Panc1 (cell line): ENCODE data around the gene MADCAM1. TPM values are rescaled to one million over a fixed set of nuclear protein-coding genes. Genes with fewer than 3 reads are reported as not detected.

Source experiments
- ATAC-seq: fragments of 200-7000 bp; cut with Tn5 transposase; 2 replicates; pipeline ENCODE4 v1.9.1; 2020; ENCODE audit warnings: mild to moderate bottlenecking, moderate library complexity
- BruUV-seq: library from RNA; stranded (reverse); fragments of 400-500 nt; replicated peaks from 2 replicates; lab custom pipeline; 2021; lab: Mats Ljungman, UMichigan
- CTCF ChIA-PET: fragments of 300-600 bp; sonication (Branson Sonifier 250); formaldehyde crosslinking; loops from one replicate; lab custom pipeline; 2022; ENCODE audit warnings: antibody characterized with exemption; lab: Charles Lee
- POLR2A ChIA-PET: fragments of 300-600 bp; sonication (Branson Sonifier 250); formaldehyde crosslinking; loops from one replicate; lab custom pipeline; 2022; ENCODE audit warnings: antibody characterized with exemption; lab: Charles Lee
- DNase-seq: peaks from one replicate; pipeline ENCODE4 v3.0.0-alpha.2; 2010; ENCODE audit warnings: low read depth, low spot score
- H3K27ac ChIP-seq: 2 replicates; pipeline ENCODE4 v1.5.1; 2011; ENCODE audit warnings: mild to moderate bottlenecking, low read length, inconsistent platforms
- H3K27me3 ChIP-seq: fragments of 200-500 bp; sonication (Bioruptor generic); 2 replicates; pipeline ENCODE4 v1.6.0; 2014; ENCODE audit warnings: low read length, inconsistent platforms; ENCODE audit not compliant: control insufficient read depth, insufficient read depth
- H3K36me3 ChIP-seq: fragments of 200-500 bp; sonication (Bioruptor generic); 2 replicates; pipeline ENCODE4 v1.5.1; 2014; ENCODE audit warnings: inconsistent platforms, mild to moderate bottlenecking, low read length, moderate library complexity; ENCODE audit not compliant: control insufficient read depth, insufficient read depth
- H3K4me1 ChIP-seq: 2 replicates; pipeline ENCODE4 v1.5.1; 2011; ENCODE audit warnings: inconsistent platforms, mild to moderate bottlenecking, low read length, moderate library complexity; ENCODE audit not compliant: control insufficient read depth, insufficient read depth
- H3K4me3 ChIP-seq, 2 experiments: 2 replicates each; pipeline ENCODE4 v1.5.1; 2011 to 2012; ENCODE audit warnings: low read depth in 2 of 2, low read length in 2 of 2, mild to moderate bottlenecking in 2 of 2, inconsistent platforms in 1 of 2, moderate library complexity in 1 of 2
- H3K9me3 ChIP-seq: fragments of 200-500 bp; sonication (Bioruptor generic); 2 replicates; pipeline ENCODE4 v1.5.1; 2014; ENCODE audit warnings: low read depth, mild to moderate bottlenecking, inconsistent platforms, low read length, moderate library complexity; ENCODE audit not compliant: control insufficient read depth, insufficient read depth
- POLR2AphosphoS5 ChIP-seq: IDR thresholded peaks from 2 replicates; pipeline ENCODE4 v1.6.1; 2012; ENCODE audit warnings: mild to moderate bottlenecking, low read depth, low read length, moderate library complexity
- REST ChIP-seq, 2 experiments: IDR thresholded peaks; 2 replicates each; pipeline ENCODE4 v1.6.1; 2011 to 2012; ENCODE audit warnings: low read depth in 2 of 2, control low read depth in 1 of 2, low read length in 1 of 2, mild to moderate bottlenecking in 1 of 2, moderate library complexity in 1 of 2; ENCODE audit not compliant: insufficient read depth in 1 of 2
- SIN3A ChIP-seq: IDR thresholded peaks from 2 replicates; pipeline ENCODE4 v1.6.1; 2012; ENCODE audit warnings: low read depth, mild to moderate bottlenecking, low read length, moderate library complexity, borderline replicate concordance; ENCODE audit not compliant: insufficient read depth
- TCF7L2 ChIP-seq: IDR thresholded peaks from 2 replicates; pipeline ENCODE4 v1.6.1; 2011; ENCODE audit warnings: mild to moderate bottlenecking, low read depth, low read length, inconsistent platforms
- in situ Hi-C: cut with HindIII; loops from 2 replicates; pipeline ENCODE4 v1.10.0; 2016; ENCODE audit warnings: low sequenced_read_pairs, low pct_unique_long_range_greater_than_20kb
- intact Hi-C: fragments of 100-400 bp; cut with micrococcal nuclease; formaldehyde crosslinking; loops from one replicate; pipeline ENCODE4 v1.10.0; 2022; ENCODE audit not compliant: unreplicated experiment
- total RNA-seq: library from RNA; stranded (reverse); gene quantifications from one replicate; pipeline ENCODE4 v1.2.1, GENCODE V29; 2021; ENCODE audit not compliant: unreplicated experiment
- TF ChIP-seq, protein P1 (sequence below): fragments of 450-650 bp; IDR thresholded peaks from 2 replicates; pipeline ENCODE4 v1.5.1; 2017; ENCODE audit warnings: mild to moderate bottlenecking

MADCAM1 gene
- total RNA-seq, 1 experiment from 2014 or later = 0.54 TPM

DNA sequence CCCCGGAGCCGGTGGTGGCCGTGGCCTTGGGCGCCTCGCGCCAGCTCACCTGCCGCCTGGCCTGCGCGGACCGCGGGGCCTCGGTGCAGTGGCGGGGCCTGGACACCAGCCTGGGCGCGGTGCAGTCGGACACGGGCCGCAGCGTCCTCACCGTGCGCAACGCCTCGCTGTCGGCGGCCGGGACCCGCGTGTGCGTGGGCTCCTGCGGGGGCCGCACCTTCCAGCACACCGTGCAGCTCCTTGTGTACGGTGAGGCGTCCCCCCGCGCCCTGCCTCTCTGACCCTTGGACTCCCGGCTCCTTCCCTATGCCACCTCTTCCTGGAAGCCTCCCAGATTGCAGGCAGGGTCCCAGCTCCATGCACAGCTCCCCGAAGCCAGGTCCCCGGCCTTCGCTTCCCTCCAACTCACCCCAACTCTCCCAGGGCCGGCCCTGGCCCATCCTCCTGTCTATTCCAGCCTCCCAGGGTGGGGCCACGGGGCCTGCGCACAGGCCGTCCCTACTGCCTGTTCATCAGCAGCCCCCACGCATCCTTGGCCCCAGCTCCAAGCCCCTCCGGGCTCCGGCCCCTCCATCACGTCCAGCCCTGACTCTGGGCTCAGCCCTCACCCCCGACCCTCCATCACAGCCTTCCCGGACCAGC is 1.7 kb downstream of the MADCAM1 start:
- Histone ChIP-seq H3K27ac (no peak overlapping the region), H3K4me1 (peaks cover 6% of the 10 kb centered on the region), H3K27me3 (no peaks in the 10 kb centered on the region), H3K4me3 (no peak overlapping the region), H3K9me3 (no peaks in the 10 kb centered on the region), H3K36me3 (no peaks in the 10 kb centered on the region)
- BruUV-seq = no TSS peak
- TF ChIP-seq SIN3A (no peak), TCF7L2 (no peak), REST (IDR thresholded peaks at IDR 0.05; ENCODE audit: insufficient read depth in 1 of 2, low read depth in 2 of 2, low read length in 1 of 2) (no peak), POLR2AphosphoS5 (no peak)
- TF ChIP-seq, protein P1, sequence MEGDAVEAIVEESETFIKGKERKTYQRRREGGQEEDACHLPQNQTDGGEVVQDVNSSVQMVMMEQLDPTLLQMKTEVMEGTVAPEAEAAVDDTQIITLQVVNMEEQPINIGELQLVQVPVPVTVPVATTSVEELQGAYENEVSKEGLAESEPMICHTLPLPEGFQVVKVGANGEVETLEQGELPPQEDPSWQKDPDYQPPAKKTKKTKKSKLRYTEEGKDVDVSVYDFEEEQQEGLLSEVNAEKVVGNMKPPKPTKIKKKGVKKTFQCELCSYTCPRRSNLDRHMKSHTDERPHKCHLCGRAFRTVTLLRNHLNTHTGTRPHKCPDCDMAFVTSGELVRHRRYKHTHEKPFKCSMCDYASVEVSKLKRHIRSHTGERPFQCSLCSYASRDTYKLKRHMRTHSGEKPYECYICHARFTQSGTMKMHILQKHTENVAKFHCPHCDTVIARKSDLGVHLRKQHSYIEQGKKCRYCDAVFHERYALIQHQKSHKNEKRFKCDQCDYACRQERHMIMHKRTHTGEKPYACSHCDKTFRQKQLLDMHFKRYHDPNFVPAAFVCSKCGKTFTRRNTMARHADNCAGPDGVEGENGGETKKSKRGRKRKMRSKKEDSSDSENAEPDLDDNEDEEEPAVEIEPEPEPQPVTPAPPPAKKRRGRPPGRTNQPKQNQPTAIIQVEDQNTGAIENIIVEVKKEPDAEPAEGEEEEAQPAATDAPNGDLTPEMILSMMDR = no peak
- ChIA-PET CTCF (interaction anchor here (0.6 kb wide), 1 partner anchor 124 kb away, joined by 7 read pairs; no protein-coding TSS in a partner anchor), POLR2A (no interaction called here)
- ATAC-seq = peak; percentile 31
- intact Hi-C loops = no loop called here
- in situ Hi-C loops = no loop called here
- DNase-seq = no peak

DNA sequence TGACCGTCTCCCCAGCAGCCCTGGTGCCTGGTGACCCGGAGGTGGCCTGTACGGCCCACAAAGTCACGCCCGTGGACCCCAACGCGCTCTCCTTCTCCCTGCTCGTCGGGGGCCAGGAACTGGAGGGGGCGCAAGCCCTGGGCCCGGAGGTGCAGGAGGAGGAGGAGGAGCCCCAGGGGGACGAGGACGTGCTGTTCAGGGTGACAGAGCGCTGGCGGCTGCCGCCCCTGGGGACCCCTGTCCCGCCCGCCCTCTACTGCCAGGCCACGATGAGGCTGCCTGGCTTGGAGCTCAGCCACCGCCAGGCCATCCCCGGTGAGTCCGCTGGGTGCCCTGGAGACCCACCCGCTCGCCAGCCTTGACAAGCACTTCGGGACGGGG is 2.2 kb downstream of the MADCAM1 start:
- ChIA-PET POLR2A (no interaction called here), CTCF (interaction anchor here (0.6 kb wide), 1 partner anchor 124 kb away, joined by 7 read pairs; no protein-coding TSS in a partner anchor)
- TF ChIP-seq, protein P1 = no peak
- TF ChIP-seq POLR2AphosphoS5 = no peak
- TF ChIP-seq TCF7L2 = no peak
- TF ChIP-seq REST (IDR thresholded peaks at IDR 0.05; ENCODE audit: insufficient read depth in 1 of 2, low read depth in 2 of 2, low read length in 1 of 2) = no peak
- no peak for TF ChIP-seq SIN3A
- no TSS peak for BruUV-seq
- H3K27me3 ChIP-seq = no peaks in the 10 kb centered on the region
- no peak for DNase-seq
- intact Hi-C loops (no loop called here), in situ Hi-C loops (no loop called here)
- no peak overlapping the region for H3K27ac ChIP-seq
- H3K9me3 ChIP-seq = no peaks in the 10 kb centered on the region
- no peaks in the 10 kb centered on the region for H3K36me3 ChIP-seq
- no peak for ATAC-seq
- H3K4me1 ChIP-seq = peaks cover 6% of the 10 kb centered on the region
- H3K4me3 ChIP-seq = no peak overlapping the region
